ENCODE measurements around the gene VILL.

GRCh38 chr3:38046027-38046426 lies 55.4 kb downstream of the VILL start:
- TF ChIP-seq YY1 (IDR thresholded peaks at IDR 0.05; ENCODE audit: insufficient read depth, insufficient read length), result no peak
- no peak for TF ChIP-seq SUZ12 (IDR thresholded peaks at IDR 0.05; ENCODE audit: extremely low read depth, insufficient read depth, insufficient read length)
- no peak for TF ChIP-seq ZNF274 (IDR thresholded peaks at IDR 0.05; ENCODE audit: low read depth, low read length)
